Prostate gland (tissue), 2 donors: ENCODE data around the gene CHIT1. TPM values are rescaled to one million over a fixed set of nuclear protein-coding genes. Genes with fewer than 3 reads are reported as not detected.
"Not testable (repeated sequence)": the region's sequence is repeated elsewhere in the genome, so short reads cannot be mapped to it uniquely, and the experiment has no call there.

Experiments used
- DNase-seq: peaks from one replicate; pipeline ENCODE4 v3.0.0-alpha.2; 2019; ENCODE audit warnings: low spot score
- H3K27ac ChIP-seq, 2 donors: fragments of 200-600 bp; sonication (generic); 2 replicates each; pipeline ENCODE4 v1.5.1; 2017 to 2019
- H3K27me3 ChIP-seq: fragments of 200-600 bp; sonication (generic); replicated peaks from 2 replicates; pipeline ENCODE4 v1.5.1; 2019; ENCODE audit not compliant: insufficient read depth
- H3K36me3 ChIP-seq, 2 donors: fragments of 200-600 bp; sonication (generic); 1 replicate in 1 of 2; 2 replicates in 1 of 2; pipeline versions ENCODE4 v1.5.1 to v1.8.1; 2017 to 2019
- H3K4me1 ChIP-seq: fragments of 200-600 bp; sonication (generic); replicated peaks from 2 replicates; pipeline ENCODE4 v1.5.1; 2019
- H3K4me3 ChIP-seq, 2 donors: fragments of 200-600 bp; sonication (generic); 2 replicates each; pipeline ENCODE4 v1.5.1; 2017 to 2019
- H3K9me3 ChIP-seq: fragments of 200-600 bp; sonication (generic); 2 replicates; pipeline ENCODE4 v1.5.1; 2017
- POLR2A ChIP-seq: fragments of 450-650 bp; IDR thresholded peaks from one replicate; pipeline ENCODE4 v1.6.1; 2016; ENCODE audit warnings: antibody characterized with exemption, mild to moderate bottlenecking
- POLR2AphosphoS5 ChIP-seq: sonication (generic); formaldehyde crosslinking; IDR thresholded peaks from one replicate; pipeline ENCODE4 v1.6.1; 2017; ENCODE audit warnings: antibody characterized with exemption
- WGBS: methylation state at CpG from one replicate; pipeline ENCODE4 v1.1.5; 2018; 5-methylcytosine and 5-hydroxymethylcytosine counted together
- intact Hi-C: fragments of 100-400 bp; cut with DNase I; formaldehyde crosslinking; loops from one replicate; pipeline ENCODE4 v1.14.2; 2022
- total RNA-seq, 2 donors: library from RNA; depleted of rRNA; stranded (reverse); fragments of >200 nt; gene quantifications; one replicate each; pipeline ENCODE4 v1.1.0, GENCODE V29; 2016
- TF ChIP-seq, protein P1 (sequence below), 4 experiments: fragments of 200-600 bp in 2 of 4; fragments of 450-650 bp in 2 of 4; sonication (generic) in 2 of 4; IDR thresholded peaks; 1 replicate in 3 of 4; 2 replicates in 1 of 4; pipeline ENCODE4 v1.5.1; 2016 to 2019; ENCODE audit warnings: antibody characterized with exemption in 4 of 4, mild to moderate bottlenecking in 2 of 4, moderate library complexity in 2 of 4

CHIT1 gene
- total RNA-seq, 2 donors from 2014 or later = 1.5 TPM; not detected in 1

DNA sequence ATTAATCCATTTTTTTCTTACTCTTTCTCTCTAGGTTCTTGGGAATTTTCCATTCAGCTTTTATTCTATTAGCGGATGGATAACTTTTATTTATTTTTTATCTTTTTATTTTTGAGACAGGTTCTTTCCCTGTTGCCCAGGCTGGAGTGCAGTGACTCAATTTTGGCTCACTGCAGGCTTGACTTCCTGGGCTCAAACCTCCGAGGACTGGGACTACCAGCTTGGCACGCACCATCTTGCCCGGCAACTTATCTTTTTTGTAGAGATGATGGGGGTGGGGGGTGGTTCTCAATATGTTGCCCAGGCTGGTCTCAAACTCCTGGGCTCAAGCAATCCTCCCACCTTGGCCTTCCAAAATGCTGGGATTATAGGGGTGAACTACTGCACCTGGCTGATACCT lies 36.1 kb upstream of the CHIT1 start:
- H3K4me3 ChIP-seq = no peak overlapping the region
- no peaks in the 10 kb centered on the region for H3K4me1 ChIP-seq
- TF ChIP-seq POLR2A (no peak), POLR2AphosphoS5 (no peak)
- TF ChIP-seq, protein P1, sequence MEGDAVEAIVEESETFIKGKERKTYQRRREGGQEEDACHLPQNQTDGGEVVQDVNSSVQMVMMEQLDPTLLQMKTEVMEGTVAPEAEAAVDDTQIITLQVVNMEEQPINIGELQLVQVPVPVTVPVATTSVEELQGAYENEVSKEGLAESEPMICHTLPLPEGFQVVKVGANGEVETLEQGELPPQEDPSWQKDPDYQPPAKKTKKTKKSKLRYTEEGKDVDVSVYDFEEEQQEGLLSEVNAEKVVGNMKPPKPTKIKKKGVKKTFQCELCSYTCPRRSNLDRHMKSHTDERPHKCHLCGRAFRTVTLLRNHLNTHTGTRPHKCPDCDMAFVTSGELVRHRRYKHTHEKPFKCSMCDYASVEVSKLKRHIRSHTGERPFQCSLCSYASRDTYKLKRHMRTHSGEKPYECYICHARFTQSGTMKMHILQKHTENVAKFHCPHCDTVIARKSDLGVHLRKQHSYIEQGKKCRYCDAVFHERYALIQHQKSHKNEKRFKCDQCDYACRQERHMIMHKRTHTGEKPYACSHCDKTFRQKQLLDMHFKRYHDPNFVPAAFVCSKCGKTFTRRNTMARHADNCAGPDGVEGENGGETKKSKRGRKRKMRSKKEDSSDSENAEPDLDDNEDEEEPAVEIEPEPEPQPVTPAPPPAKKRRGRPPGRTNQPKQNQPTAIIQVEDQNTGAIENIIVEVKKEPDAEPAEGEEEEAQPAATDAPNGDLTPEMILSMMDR (IDR thresholded peaks at IDR 0.05) = no peak
- 52% methylated on average over 4 of the region's 4 CpGs for WGBS
- no peak for DNase-seq
- H3K9me3 ChIP-seq = no peaks in the 10 kb centered on the region
- no peaks in the 10 kb centered on the region for H3K36me3 ChIP-seq
- no peaks in the 10 kb centered on the region for H3K27me3 ChIP-seq
- intact Hi-C loops = no loop called here
- no peak overlapping the region for H3K27ac ChIP-seq

DNA sequence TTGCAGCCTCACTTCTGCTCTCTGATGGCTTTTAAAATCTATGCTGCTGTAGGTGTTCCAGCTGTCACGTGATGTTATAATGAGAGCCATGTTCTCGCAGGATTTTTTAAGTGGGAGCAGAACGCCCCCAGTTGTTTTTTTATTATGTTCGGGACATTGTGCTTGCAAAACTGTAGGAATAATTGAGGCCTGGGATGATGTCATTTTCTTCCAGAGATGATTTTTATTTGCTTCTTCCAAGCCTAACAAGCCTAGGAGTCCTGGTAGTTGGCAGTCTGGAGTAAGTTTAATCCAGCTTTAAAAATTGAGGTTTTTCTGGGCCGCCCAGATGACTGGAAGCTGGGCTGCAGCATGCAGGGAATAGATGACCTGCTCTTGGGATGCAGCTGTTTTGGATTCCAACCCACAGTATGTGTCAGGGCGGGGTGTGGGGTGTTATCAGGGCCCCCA lies 34.6 kb upstream of the CHIT1 start:
- H3K4me3 ChIP-seq = no peak overlapping the region
- no peak overlapping the region for H3K27ac ChIP-seq
- TF ChIP-seq POLR2AphosphoS5 (no peak), POLR2A (no peak)
- TF ChIP-seq, protein P1 (IDR thresholded peaks at IDR 0.05) = no peak
- H3K9me3 ChIP-seq = no peaks in the 10 kb centered on the region
- no peak for DNase-seq
- no peaks in the 10 kb centered on the region for H3K4me1 ChIP-seq
- H3K36me3 ChIP-seq = no peaks in the 10 kb centered on the region
- 56% methylated on average over 6 of the region's 6 CpGs for WGBS
- intact Hi-C loops = no loop called here
- H3K27me3 ChIP-seq = no peaks in the 10 kb centered on the region

DNA sequence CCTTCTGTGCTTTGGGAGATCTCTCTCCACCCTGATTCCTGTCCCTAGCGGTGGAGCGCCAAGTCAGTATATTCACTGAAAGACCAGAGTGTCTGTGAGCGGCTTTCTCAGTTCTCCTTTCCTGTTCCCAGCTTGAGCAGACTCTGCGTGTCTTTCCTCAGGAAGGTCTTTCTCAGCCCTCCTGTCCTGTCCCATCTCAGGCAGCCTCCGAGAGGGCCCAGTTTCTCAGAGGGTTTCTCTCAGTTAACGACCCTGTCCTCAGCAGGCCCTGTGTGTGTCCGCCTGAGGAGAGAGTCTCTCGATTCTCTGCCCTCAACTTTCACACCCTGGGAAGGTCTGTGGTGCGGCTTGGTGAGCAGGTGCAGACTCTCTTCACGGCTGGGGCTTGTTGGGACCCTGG lies 34.0 kb upstream of the CHIT1 start:
- H3K4me1 ChIP-seq = no peaks in the 10 kb centered on the region
- H3K4me3 ChIP-seq = no peak overlapping the region
- peak overlapping the region in 1 of 2 donors; percentile 39 for H3K27ac ChIP-seq
- 73% methylated on average over 10 of the region's 10 CpGs for WGBS
- no peaks in the 10 kb centered on the region for H3K36me3 ChIP-seq
- TF ChIP-seq, protein P1 (IDR thresholded peaks at IDR 0.05) = no peak
- no peak for TF ChIP-seq POLR2AphosphoS5
- no peak for TF ChIP-seq POLR2A
- H3K9me3 ChIP-seq = no peaks in the 10 kb centered on the region
- DNase-seq = no peak
- H3K27me3 ChIP-seq = no peaks in the 10 kb centered on the region
- intact Hi-C loops = no loop called here

DNA sequence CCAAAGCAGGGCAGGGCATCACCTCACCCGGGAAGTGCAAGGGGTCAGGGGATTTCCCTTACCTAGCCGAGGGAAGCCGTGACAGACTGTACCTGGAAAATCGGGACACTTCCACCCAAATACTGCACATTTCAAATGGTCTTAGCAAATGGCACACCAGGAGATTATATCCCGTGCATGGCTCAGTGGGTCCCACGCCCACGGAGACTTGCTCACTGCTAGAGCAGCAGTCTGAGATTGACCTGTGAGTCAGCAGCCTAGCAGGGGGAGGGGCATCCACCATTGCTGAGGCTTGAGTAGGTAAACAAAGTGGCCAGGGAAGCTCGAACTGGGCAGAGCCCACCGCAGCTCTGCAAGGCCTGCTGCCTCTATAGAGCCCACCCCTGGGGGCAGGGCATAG lies 27.2 kb upstream of the CHIT1 start:
- H3K27me3 ChIP-seq, H3K27ac ChIP-seq, H3K4me3 ChIP-seq, H3K4me1 ChIP-seq, H3K9me3 ChIP-seq, H3K36me3 ChIP-seq, intact Hi-C loops, DNase-seq: not testable (repeated sequence)
- WGBS = 87% methylated on average over 9 of the region's 9 CpGs

DNA sequence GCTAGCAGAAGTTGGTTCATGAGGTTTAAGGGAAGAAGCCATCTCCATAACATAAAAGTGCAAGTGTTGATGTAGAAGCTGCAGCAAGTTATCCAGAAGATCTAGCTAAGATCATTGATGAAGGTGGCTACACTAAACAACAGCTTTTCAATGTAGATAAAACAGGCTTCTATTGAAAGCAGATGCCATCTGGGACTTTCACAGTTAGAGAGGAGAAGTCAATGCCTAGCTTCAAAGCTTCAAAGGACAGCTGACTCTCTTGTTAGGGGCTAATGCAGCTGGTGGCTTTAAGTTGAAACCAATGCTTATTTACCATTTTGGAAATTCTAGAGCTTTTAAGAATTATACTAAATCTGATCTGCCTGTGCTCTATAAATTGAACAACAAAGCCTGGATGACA lies 25.3 kb upstream of the CHIT1 start:
- H3K27ac ChIP-seq, H3K36me3 ChIP-seq, intact Hi-C loops, H3K4me1 ChIP-seq, H3K4me3 ChIP-seq, H3K27me3 ChIP-seq, DNase-seq, H3K9me3 ChIP-seq: not testable (repeated sequence)

DNA sequence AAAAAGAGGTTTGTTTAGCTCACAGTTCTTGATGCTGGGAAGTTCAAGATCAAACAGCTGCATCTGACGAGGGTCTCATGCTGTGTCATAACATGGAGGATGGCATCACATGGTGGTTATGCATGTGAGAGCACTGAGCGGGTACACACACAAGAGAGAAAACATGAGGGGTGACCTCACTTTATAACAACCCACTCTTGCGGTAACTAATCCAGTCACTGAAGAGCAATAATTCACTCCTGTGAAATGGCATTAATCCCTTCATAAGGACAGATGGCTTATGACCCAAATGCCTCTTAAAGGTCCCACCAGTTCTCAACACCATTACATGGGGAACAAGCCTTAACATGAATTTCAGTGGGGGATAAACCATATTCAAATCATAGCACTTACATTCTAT lies 23.2 kb upstream of the CHIT1 start:
- intact Hi-C loops = no loop called here
- Histone ChIP-seq H3K4me1 (no peaks in the 10 kb centered on the region), H3K4me3 (no peak overlapping the region), H3K9me3 (no peaks in the 10 kb centered on the region), H3K27me3 (no peaks in the 10 kb centered on the region), H3K36me3 (no peaks in the 10 kb centered on the region), H3K27ac (no peak overlapping the region)
- TF ChIP-seq POLR2A (no peak), POLR2AphosphoS5 (no peak)
- TF ChIP-seq, protein P1 (IDR thresholded peaks at IDR 0.05) = no peak
- DNase-seq = no peak
- 66% methylated on average over 3 of the region's 3 CpGs for whole genome bisulfite sequencing
